HFF-Myc (cell line): Measurements from ENCODE around the gene SHISA6.
A peak's percentile ranks its signal among the peaks of the same experiment; 100 is the strongest.

Source experiments
- DNase-seq: peaks from one replicate; pipeline ENCODE4 v3.0.0-alpha.2; 2011; ENCODE audit warnings: low read depth; ENCODE audit errors: extremely low read depth
- H3K4me3 ChIP-seq: replicated peaks from 2 replicates; pipeline ENCODE4 v1.5.1; 2011; ENCODE audit warnings: low read depth, mild to moderate bottlenecking, control low read depth, low read length
- TF ChIP-seq, protein P1 (sequence below): IDR thresholded peaks from 2 replicates; pipeline ENCODE4 v1.5.1; 2012; ENCODE audit warnings: mild to moderate bottlenecking, low read depth, low read length, control low read depth; ENCODE audit errors: missing control alignments

The SHISA6 gene

GRCh38 chr17:11589716-11590115, 348.7 kb downstream of the SHISA6 start:
- TF ChIP-seq, protein P1, sequence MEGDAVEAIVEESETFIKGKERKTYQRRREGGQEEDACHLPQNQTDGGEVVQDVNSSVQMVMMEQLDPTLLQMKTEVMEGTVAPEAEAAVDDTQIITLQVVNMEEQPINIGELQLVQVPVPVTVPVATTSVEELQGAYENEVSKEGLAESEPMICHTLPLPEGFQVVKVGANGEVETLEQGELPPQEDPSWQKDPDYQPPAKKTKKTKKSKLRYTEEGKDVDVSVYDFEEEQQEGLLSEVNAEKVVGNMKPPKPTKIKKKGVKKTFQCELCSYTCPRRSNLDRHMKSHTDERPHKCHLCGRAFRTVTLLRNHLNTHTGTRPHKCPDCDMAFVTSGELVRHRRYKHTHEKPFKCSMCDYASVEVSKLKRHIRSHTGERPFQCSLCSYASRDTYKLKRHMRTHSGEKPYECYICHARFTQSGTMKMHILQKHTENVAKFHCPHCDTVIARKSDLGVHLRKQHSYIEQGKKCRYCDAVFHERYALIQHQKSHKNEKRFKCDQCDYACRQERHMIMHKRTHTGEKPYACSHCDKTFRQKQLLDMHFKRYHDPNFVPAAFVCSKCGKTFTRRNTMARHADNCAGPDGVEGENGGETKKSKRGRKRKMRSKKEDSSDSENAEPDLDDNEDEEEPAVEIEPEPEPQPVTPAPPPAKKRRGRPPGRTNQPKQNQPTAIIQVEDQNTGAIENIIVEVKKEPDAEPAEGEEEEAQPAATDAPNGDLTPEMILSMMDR, result no peak
- no peak for DNase-seq
- no peak overlapping the region for H3K4me3 ChIP-seq

DNA sequence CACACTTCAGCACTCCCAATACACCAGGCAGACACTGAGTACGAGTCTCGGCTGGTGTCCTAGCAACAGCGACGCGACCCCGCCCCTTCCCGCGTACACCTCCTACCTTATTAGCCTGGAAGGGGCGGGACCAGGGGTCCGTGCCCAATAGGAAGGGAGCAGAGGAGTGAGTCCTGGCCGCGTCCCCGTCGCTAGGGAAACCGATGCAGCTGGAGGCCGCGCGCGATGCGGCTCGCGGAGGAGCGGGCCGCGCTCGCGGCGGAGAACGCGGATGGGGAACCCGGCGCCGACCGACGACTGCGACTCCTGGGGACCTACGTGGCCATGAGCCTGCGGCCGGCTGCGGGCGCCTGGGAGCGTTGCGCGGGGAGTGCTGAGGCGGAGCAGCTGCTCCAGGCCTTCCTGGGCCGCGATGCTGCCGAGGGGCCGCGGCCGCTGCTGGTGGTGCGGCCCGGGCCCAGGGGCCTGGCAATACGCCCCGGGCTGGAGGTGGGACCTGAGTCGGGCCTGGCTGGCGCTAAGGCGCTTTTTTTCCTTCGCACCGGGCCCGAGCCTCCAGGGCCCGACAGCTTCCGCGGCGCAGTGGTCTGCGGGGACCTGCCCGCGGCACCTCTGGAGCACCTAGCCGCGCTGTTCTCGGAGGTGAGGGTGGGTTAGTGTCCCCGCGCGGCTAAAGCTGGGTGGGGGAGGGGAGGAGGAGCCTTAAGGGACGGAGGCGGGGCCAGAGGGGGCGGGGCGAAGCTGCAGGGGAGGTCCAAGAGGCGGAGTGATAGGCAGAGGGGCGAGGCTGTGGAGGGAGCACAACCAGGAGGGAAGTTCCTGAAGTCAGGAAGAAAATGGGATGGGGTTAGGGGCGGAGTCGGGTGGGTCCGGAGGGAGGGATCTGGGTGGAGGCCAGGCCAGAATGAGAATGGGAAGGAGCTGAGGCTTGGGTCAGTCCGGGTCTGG, 357.5 kb downstream of the SHISA6 start, which contains the start of gene DNAH9:
Gene DNAH9 (plus strand): TSS at position 197 of the 948 bp plus-strand sequence. CDS start 29 bp downstream, at position 226.
- DNase-seq, result peak; percentile 0
- H3K4me3 ChIP-seq, result no peak within 1 kb of the TSS
- TF ChIP-seq, protein P1, result no peak

GRCh38 chr17:11601661-11602060, 360.6 kb downstream of the SHISA6 start:
- TF ChIP-seq, protein P1, result no peak
- DNase-seq, result no peak
- no peak overlapping the region for H3K4me3 ChIP-seq

DNA sequence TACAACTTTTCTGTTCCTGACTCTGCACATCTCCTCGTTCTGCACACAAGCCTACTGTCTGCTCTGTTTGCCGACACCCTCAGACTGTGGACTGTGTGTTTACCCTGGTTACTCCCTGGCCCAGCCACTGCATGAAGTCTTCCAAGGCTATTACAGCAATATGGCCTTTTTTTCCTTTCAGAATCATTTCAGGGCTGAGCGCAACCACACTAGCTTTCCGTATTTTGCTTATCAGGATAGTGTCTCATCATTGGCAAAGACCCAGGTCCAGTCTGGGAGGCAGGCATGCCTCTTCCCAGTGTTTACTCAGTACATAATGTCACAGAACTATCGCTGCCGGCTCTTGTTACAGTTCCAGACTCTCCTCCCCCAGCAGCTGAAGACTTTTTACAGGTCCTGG, 367.4 kb downstream of the SHISA6 start:
- H3K4me3 ChIP-seq, result no peak overlapping the region
- DNase-seq, result no peak
- TF ChIP-seq, protein P1, result no peak

DNA sequence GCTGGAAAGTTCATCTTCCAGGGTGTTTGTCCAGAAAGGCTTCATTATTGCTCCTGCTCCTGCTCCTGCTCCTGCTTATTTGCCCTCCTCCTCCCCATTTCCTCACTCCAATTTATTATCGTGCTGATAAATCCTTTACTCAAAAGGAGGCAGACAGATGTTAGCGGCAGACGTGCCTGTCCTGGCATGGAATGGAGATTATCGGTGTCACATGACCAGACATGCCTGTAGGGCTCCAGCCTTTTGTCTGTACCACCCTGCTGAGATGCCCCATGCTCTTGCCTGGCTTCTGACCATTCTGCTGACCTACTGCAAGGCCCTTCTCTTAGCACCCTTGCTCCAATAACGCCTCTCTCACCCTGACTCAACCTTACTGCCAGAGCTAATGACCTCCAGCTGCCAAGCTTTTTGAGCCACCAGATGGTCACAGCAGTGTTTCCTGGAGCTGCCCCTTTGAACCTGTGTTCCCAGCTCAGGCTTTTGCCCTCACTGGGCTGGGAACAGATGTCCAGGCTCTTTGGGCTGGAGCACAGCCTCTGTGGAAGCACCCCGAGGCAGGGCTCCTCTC, 370.1 kb downstream of the SHISA6 start:
- no peak for DNase-seq
- no peak overlapping the region for H3K4me3 ChIP-seq
- TF ChIP-seq, protein P1, result no peak

- TF ChIP-seq, protein P1, result no peak
- DNase-seq, result no peak
- no peak overlapping the region for H3K4me3 ChIP-seq
Observed at GRCh38 chr17:11612956-11613355, 371.9 kb downstream of the SHISA6 start.
